Endothelial cell of hepatic sinusoid (primary cell): ENCODE results near the gene CFAP97D2.
"Not testable (repeated sequence)": the region's sequence is repeated elsewhere in the genome, so short reads cannot be mapped to it uniquely, and the experiment has no call there.

Experiments
- in situ Hi-C: cut with HindIII; loops from 2 replicates; pipeline ENCODE4 v1.10.0; 2017; ENCODE audit warnings: low sequenced_read_pairs

Gene CFAP97D2

GRCh38 chr13:114179087-114179658 lies at the start of gene CFAP97D2:
Gene CFAP97D2 (plus strand): TSS chr13:114179257. CDS start chr13:114179331, 74 bp downstream.
- in situ Hi-C loops = no loop called here

- in situ Hi-C loops = no loop called here
Observed at GRCh38 chr13:114129649-114130062, 49.4 kb upstream of the CFAP97D2 start.

- in situ Hi-C loops = no loop called here
Observed at GRCh38 chr13:114130131-114130836, 48.8 kb upstream of the CFAP97D2 start.

GRCh38 chr13:114130837-114131582 lies 48.0 kb upstream of the CFAP97D2 start:
- in situ Hi-C loops = no loop called here

DNA sequence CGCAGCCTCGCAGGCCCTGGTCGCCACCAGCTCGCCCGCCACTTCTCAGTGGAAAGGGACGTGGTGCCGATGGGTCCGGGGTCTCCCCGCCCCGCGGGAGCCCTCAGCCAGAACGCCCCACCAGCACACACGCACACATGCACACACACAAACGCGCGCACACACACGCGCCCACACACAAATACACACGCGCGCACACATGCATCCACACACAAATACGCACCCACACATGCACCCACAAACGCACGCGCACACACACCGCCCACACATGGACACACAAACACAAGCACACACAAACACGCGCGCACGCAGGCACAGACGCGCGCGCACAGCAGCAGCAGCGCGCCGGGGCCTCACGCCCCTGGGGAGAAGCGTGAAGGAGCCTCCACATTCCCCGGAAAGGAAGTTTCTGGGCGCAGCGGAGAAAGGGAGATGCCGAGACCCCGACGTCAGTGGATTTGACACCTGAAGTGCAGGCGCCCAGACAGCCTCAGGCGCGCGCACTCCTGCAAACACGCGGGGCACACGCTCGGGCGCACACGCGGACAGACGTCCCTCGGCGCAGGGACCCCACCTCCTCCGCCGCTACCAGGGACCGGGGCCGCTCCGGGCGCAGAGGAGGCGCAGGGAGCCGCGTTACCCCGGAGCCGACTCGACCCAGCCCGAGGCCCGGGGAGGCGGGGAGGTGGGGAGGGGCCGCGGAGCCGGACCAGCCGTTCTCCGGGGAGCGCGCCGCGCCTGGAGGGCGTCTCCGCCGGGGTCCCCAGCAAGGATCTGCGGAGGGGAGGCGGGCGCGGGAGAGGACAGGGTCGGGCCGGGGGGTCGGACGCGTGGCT lies 47.3 kb upstream of the CFAP97D2 start:
- in situ Hi-C loops = no loop called here

DNA sequence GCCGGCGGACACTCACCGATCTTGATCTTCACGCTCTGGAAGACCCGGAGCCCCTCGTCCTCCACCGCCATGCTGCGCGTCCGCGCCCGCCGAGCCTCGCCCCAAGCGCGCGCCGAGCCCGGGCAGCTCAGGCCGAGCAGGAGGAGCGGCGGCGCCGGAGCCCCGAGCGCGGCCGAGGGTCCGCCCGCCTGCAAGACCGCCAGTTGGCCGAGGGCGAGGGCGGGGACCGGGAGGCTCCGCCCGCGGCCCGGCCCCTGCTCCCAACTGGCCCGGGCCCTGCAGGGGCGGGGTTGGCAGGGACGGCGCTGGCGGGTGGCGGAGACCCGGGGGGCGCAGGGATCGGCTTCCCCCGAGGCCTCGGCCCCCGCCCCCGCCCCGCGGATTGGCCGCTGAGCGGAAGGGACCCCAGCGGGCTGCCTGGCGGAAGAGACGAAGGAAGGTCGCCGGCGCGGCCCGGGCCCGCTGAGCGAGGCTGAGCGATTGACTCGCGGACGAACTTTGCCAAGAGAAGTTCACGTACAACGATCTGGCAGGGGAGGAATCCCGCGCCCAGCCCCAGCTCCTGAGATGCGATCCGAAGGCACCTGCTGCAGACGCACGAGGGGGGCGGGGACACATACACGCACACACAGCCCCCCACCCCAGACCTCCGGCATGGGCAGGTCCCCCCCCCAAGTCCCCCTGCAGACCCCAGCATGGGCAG lies 46.5 kb upstream of the CFAP97D2 start, which contains the start of gene RASA3:
RASA3 (minus strand) TSS at position 205 of the 703 bp plus-strand sequence; CDS start at position 71, 134 bp downstream.
- in situ Hi-C loops = no loop called here

DNA sequence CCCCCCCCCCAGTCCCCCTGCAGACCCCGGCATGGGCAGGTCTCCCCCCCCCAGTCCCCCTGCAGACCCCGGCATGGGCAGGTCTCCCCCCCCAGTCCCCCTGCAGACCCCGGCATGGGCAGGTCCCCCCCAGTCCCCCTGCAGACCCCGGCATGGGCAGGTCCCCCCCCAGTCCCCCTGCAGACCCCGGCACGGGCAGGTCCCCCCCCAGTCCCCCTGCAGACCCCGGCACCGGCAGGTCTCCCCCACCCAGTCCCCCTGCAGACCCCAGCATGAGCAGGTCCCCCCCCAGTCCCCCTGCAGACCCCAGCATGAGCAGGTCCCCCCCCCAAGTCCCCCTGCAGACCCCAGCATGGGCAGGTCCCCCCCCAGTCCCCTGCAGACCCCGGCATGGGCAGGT lies 45.9 kb upstream of the CFAP97D2 start:
- in situ Hi-C loops = not testable (repeated sequence)

- in situ Hi-C loops = not testable (repeated sequence)
Observed at GRCh38 chr13:114133552-114133951, 45.5 kb upstream of the CFAP97D2 start.

DNA sequence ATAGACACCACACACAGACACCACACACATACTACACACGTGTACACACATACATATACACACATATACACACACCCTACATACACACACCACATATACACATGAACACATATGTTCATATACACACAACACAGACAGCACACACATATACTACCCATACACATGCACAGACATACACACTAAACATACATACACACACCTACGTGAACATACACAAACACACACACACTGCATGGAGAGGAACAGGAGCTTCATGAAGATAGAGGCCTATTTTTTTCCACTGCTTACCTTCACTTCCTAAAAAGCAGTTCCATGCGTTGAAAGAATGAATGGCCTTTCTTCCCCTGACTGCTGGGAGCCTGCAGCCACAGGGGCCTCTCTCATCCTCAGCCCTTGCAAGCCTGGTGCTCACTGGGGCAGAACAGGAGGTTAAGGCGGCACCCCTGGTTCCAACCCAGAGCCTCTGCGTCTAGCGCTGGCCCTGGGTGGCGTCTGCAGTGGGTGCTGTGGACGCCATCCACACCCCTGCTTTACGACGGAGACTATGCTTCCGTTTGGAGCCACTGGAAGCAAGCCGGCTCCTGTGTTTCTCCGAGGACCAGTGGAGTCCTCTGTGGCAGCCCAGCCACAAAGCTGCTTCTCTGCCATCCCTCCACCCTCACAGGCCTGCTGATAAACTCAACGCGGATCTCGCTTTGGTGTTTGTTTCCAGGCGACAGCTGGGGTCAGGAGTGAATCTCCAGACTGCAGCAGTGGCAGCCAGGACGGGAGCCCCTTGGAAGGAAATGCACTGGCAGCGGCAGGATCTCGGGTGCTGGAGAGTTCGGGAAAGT lies 44.7 kb upstream of the CFAP97D2 start:
- in situ Hi-C loops = no loop called here

GRCh38 chr13:114134944-114135610 lies 44.0 kb upstream of the CFAP97D2 start:
- in situ Hi-C loops = no loop called here

DNA sequence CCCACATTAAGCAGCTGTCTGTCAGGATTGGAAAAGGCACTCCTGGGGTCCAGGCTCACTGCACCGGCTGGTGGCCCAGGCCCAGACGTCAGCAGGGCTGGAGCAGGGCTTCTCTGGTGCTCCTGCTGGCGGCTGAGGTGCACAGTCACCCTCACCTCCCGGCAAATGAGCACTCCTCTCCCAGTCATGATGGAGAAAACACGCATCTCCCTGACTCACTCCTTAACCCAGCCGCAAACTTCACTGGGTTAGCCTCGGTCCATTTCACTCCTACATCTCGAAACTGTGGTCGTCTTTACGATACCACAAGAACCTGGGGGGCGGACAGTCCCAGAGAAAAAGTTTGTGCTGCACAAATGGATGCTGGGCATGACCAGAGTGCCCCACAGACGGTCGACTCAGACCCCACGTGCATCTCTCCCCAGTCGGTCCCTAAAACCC lies 43.3 kb upstream of the CFAP97D2 start:
- in situ Hi-C loops = no loop called here

DNA sequence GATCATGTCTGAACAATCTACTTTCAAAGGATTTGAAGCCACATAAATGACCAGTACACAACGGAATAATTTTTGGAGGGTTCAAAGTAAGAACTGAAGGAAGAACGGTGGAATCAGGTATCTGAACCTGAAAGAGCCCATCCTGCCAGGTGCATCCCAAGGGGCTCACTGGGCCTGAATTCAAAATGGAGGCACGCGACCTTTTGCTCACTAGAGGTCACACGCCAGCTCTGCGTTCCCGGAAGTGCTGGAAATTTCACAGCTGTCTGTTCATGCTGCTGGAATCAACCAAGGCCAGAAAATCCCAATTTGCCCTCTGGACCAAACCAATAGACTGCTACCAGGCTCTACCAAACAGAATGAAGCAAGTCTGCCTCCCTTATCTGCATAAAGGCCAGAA lies 42.5 kb upstream of the CFAP97D2 start:
- in situ Hi-C loops = no loop called here

GRCh38 chr13:114140131-114140905 lies 38.7 kb upstream of the CFAP97D2 start:
- in situ Hi-C loops = no loop called here

GRCh38 chr13:114140906-114141250 lies 38.2 kb upstream of the CFAP97D2 start:
- in situ Hi-C loops = no loop called here

GRCh38 chr13:114141261-114141996 lies 37.6 kb upstream of the CFAP97D2 start:
- in situ Hi-C loops = no loop called here

DNA sequence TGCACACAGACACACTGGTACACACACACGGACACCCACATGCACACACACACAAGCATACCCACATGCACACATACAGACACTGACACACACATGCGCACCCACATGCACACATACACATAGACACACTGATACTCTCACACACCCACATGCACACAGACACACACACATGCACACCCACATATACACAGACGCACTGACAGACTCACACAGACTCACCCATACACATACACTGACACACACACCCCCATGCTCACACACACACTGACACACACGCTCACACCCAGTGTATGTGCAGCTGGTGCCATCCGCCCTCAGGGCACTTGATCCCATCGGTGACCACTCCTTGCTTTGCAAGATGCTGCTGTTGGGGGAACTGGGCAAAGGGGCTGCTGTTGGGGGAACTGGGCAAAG lies 36.9 kb upstream of the CFAP97D2 start:
- in situ Hi-C loops = no loop called here
